GM23248 (cell line): Measurements from ENCODE around the gene RICTOR.

Experiments used
- EZH2 ChIP-seq: fragments of 200-600 bp; sonication (generic); IDR thresholded peaks from 2 replicates; pipeline ENCODE4 v1.6.1; 2018; ENCODE audit warnings: antibody characterized with exemption, mild to moderate bottlenecking; ENCODE audit not compliant: insufficient read depth, poor library complexity, severe bottlenecking
- EZH2phosphoT487 ChIP-seq: fragments of 200-600 bp; sonication (generic); IDR thresholded peaks from 2 replicates; pipeline ENCODE4 v1.6.1; 2018; ENCODE audit warnings: antibody characterized with exemption, moderate library complexity, mild to moderate bottlenecking, low read depth; ENCODE audit not compliant: insufficient read depth

DNA sequence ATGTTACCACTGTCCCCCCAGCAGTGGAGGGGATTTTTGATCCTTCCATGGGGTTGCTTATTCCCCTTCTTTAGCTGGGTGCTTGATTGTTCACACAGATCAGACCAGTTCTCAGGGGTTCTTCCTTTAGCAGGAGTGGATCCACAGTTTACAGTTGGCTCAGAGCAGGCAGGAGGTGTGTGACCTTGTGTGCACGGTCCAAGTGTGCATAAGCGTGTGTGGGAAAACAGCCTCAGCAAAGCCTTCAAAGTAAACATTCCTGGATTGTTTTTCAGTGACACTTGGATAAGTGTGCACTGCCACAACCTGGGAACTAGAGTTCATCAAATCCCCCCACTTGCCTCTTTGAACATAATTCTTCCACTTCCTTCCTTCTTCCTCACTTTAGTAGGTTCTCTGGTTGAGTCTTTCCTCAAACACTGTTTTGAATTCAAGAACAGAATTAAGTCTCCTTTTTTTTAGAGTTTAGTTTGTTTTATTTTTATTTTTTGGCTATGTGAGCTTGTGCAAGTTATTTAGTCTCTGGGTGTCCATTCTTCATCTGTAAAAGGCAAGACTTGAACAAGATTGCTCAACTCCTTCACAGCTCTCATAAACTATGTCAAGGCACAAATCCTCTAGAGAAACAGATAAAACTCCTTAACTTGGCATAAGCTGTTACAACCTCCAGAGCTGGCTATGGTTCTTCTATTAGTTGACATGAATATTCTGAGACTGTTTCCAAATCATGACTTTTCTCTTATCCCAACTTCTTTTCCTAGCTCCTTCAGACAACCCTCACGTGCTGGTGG, 150.3 kb downstream of the RICTOR start:
- TF ChIP-seq EZH2phosphoT487 (no peak), EZH2 (no peak)
